Measurements from ENCODE around the gene MFGE8. TPM values are rescaled to one million over a fixed set of nuclear protein-coding genes. Genes with fewer than 3 reads are reported as not detected.

MFGE8 gene
- total RNA-seq, 1 donor from 2014 or later: 53.5 TPM

GRCh38 chr15:88872106-88872505, 41.1 kb downstream of the MFGE8 start:
- DNase-seq: no peak

GRCh38 chr15:88871313-88871712, 41.9 kb downstream of the MFGE8 start:
- no peak for DNase-seq

- no peak for DNase-seq
Observed at GRCh38 chr15:88866295-88866881, 46.8 kb downstream of the MFGE8 start.

GRCh38 chr15:88865498-88866099, 47.6 kb downstream of the MFGE8 start:
- DNase-seq: no peak

- no peak for DNase-seq
Observed at GRCh38 chr15:88864861-88865497, 48.2 kb downstream of the MFGE8 start.

GRCh38 chr15:88863412-88863811, 49.8 kb downstream of the MFGE8 start:
- DNase-seq: no peak

- DNase-seq: no peak
Observed at GRCh38 chr15:88860212-88860611, 53.0 kb downstream of the MFGE8 start.

GRCh38 chr15:88859550-88859949, 53.6 kb downstream of the MFGE8 start:
- DNase-seq: no peak

GRCh38 chr15:88858934-88859333, 54.2 kb downstream of the MFGE8 start:
- no peak for DNase-seq

- DNase-seq: no peak
Observed at GRCh38 chr15:88852476-88852875, 60.7 kb downstream of the MFGE8 start.

GRCh38 chr15:88849376-88850072, 63.7 kb downstream of the MFGE8 start:
- DNase-seq: no peak

Other genes starting within 250 kb of the MFGE8 start
- 12.6 TPM for gene ACAN, start 109.9 kb downstream of the MFGE8 start, total RNA-seq
- 6.1 TPM for gene HAPLN3, start 17.8 kb downstream of the MFGE8 start, total RNA-seq
- gene ABHD2, start 175.1 kb upstream of the MFGE8 start, total RNA-seq: 56.5 TPM

All from tongue (tissue), 2 donors.